Right lobe of liver (tissue), 4 donors: ENCODE data around the gene GLYATL3.

ENCODE experiments used
- POLR2A ChIP-seq: fragments of 450-650 bp; IDR thresholded peaks from one replicate; pipeline ENCODE4 v1.6.1; 2017; ENCODE audit warnings: antibody characterized with exemption, mild to moderate bottlenecking
- TF ChIP-seq, protein P1 (sequence below), 4 donors: fragments of 200-600 bp in 3 of 4; fragments of 450-650 bp in 1 of 4; IDR thresholded peaks; one replicate each; pipeline versions ENCODE4 v1.5.1 to v1.8.0; 2016 to 2022; ENCODE audit warnings: antibody characterized with exemption in 4 of 4, mild to moderate bottlenecking in 2 of 4
- donor health status: DM: no; HTN: no; CAD: no.
- donor health status: DM: no; HTN: no; CAD: no.
- donor health status: DM: no; HTN: yes; CAD: no.

GRCh38 chr6:49553384-49553783 lies 53.7 kb downstream of the GLYATL3 start:
- TF ChIP-seq, protein P1, sequence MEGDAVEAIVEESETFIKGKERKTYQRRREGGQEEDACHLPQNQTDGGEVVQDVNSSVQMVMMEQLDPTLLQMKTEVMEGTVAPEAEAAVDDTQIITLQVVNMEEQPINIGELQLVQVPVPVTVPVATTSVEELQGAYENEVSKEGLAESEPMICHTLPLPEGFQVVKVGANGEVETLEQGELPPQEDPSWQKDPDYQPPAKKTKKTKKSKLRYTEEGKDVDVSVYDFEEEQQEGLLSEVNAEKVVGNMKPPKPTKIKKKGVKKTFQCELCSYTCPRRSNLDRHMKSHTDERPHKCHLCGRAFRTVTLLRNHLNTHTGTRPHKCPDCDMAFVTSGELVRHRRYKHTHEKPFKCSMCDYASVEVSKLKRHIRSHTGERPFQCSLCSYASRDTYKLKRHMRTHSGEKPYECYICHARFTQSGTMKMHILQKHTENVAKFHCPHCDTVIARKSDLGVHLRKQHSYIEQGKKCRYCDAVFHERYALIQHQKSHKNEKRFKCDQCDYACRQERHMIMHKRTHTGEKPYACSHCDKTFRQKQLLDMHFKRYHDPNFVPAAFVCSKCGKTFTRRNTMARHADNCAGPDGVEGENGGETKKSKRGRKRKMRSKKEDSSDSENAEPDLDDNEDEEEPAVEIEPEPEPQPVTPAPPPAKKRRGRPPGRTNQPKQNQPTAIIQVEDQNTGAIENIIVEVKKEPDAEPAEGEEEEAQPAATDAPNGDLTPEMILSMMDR (IDR thresholded peaks at IDR 0.05), result no peak
- TF ChIP-seq POLR2A, result no peak
